Activated naive CD4-positive, alpha-beta T cell (primary cell): ENCODE measurements around the gene EIF5A.
"Not testable (repeated sequence)": the region's sequence is repeated elsewhere in the genome, so short reads cannot be mapped to it uniquely, and the experiment has no call there.

Experiments
- DNase-seq, 4 experiments: peaks; one replicate each; lab custom pipeline; 2025; lab: John Stamatoyannopoulos, UW

Gene EIF5A

GRCh38 chr17:7330638-7331015, 23.2 kb downstream of the EIF5A start:
- DNase-seq, result no peak

DNA sequence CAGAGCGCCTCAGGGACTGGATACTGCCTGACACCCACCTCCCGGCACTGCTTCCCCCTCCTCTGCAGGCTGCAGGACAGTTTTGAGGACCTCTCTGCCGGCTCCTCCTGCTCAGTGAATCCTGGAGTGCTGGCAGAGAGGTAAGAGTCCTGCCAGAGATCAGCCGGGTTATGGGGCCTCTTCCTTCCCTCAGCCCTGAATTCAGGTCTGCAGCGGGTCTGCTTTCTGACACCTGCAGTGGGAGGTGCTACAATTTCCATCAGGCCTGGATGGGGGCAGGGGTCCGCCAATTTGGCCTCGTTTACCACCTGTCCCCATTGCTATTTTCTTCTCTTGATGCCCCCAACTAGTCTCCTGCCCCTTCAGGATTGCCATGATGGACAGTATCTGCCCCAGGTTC, 24.7 kb downstream of the EIF5A start:
- DNase-seq, result no peak

DNA sequence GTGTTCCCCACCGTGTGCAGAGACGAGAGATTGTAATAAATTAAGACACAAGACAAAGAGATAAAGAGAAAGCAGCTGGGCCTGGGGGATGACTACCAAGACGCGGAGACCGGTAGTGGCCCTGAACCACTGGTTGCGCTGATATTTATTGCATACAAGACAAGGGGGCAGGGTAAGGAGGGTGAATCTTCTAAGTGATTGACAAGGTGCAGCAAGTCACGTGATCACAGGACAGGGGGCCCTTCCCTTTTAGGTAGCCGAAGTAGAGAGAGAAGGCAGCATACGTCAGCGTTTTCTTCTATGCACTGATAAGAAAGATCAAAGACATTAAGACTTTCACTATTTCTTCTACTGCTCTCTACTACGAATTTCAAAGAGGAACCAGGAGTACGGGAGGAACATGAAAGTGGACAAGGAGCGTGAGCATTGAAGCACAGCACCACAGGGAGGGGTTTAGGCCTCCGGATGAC, 25.2 kb downstream of the EIF5A start:
- DNase-seq, result not testable (repeated sequence)

DNA sequence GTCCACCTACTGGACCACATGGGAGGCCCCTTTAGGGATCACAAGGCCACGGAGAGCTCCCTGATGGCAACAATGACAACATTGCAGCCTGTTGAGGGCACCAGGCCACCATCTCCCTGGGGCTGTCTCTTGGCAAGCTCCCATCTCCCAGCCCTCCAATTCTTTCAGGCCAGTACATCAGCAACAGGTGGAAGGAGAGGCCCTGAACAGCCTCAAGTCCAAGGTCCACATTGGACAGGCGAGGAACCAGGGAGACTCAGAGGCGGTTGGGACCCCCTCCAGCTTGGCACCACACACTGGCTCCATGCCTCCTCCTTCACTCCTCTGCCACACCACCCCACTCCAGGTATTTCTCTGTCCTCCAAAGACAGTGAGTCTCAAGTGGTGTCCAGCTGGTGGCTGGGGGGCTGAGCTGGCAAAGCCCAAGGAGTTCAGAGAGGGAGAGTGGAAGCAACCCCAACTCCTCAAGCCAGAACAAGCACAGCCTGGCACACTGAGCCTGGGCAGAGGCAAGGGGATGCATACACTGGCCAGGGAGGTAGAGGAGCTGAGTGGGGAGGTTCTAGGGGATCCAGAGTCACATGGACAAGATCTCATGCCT, 27.6 kb downstream of the EIF5A start:
- DNase-seq, result no peak

GRCh38 chr17:7335765-7336164, 28.3 kb downstream of the EIF5A start:
- DNase-seq, result not testable (repeated sequence)

DNA sequence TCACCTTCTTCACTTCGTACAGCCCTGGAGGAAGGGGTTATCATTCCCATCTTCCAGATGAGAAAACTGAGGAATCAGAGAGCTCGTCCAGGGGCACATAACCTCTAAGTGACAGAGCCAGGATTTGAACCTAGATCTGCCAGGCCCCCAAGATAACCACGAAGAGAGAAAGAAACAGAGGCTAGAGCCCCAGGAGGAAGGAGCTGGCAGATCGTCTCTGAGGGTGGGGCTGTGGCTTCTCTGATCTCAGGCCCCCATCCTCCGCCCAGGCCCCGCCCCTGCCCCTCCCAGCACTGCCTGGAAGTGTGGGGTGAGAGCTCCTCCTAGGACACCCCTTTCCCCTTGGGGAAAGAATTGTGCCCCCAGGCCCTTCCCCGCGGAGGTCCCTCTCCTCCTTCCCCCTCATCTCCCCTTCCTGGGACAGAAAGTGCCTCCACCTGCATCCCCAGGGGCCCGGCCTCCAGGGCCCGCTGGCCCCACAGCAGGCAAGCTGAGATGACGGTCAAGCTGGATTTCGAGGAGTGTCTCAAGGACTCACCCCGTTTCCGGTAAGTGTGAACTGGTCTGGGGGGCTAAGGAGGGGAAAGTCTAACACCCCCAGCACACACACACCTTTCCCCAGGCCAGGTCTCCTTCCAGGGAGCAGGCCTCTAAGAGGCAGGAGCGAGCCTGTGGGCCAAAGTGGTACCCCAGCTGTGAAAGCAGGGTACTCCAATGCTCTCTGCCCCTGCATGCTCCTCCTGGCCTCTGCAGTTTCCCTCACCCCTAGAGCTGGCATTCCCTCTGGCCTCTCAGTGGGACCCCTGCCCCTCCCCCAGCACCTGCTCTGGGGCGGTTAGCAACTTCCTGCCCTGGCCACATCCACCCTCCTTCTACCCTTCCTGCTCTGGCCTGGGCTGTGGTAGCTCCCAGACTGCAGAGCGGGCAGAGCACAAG, 29.1 kb downstream of the EIF5A start, which contains the start of gene ACAP1:
ACAP1 (plus strand) TSS at position 290 of the 936 bp plus-strand sequence; CDS start at position 496, 206 bp downstream.
- peak; percentile 36 to 89 (median 66) for DNase-seq

DNA sequence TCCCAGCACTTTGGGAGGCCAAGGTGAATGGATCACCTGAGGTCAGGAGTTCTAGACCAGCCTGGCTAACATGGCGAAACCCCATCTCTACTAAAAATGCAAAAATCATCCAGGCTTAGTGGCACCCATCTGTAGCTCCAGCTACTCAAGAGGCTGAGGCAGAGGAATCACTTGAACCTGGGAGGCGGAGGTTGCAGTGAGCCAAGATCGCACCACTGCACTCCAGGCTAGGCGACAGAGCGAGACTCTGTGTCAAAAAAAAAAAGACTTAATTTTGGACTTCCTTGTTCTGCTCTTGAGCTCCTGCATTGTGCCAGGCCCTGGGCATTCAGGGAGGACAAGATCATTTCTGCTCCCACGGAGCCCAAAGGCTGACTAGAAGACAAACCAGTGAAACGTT, 30.2 kb downstream of the EIF5A start:
- not testable (repeated sequence) for DNase-seq

DNA sequence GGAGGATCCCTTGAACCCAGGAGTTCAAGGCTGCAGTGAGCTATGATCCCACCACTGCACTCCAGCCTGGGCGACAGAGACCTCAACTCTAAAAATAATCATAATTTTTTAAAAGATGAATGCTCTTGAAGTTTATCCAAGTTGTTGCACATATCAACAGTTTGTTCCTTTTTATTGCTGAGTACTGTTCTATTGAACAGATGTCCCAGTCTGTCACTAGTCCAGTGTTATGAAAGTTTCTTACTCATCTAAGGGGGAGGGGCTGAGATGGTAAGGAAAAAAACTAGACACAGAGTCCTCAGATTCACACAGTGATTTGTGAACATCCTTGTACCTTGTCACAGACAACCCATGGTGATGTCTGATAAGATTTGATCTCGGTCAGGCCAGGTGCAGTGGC, 32.8 kb downstream of the EIF5A start:
- DNase-seq, result no peak

DNA sequence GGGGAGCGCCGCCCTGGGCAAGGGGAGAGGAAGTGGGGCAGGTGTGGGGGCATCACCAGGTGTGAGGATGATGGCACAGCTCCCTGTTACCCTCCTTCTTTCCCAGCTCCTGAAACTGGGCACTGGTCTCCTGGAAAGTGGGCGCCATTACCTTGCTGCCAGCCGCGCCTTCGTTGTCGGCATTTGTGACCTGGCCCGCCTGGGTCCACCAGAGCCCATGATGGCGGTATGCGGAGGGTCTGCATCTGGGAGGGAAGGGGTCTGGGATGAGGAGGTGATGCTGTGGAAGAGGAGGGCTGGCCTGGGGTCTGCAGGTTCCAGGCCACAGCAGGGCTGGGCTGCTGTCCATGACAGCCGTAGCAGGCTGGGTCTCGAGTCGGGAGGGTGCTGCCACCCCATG, 34.4 kb downstream of the EIF5A start:
- DNase-seq, result no peak

DNA sequence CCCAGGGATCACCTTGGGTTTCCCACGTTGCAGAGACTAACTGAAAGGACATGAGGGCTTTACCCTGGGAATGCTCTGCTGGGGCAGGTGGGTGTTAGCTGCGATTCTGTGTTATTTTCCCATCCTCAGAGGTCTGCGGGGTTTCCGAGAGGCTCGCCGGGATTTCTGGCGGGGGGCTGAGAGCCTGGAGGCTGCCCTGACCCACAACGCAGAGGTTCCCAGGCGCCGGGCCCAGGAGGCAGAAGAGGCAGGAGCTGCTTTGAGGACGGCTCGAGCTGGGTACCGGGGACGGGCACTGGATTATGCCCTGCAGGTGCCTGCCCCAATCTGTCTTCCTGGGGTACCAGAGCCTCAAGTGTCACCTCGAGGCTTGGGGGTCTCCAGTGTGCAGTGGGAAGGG, 35.8 kb downstream of the EIF5A start:
- no peak for DNase-seq

DNA sequence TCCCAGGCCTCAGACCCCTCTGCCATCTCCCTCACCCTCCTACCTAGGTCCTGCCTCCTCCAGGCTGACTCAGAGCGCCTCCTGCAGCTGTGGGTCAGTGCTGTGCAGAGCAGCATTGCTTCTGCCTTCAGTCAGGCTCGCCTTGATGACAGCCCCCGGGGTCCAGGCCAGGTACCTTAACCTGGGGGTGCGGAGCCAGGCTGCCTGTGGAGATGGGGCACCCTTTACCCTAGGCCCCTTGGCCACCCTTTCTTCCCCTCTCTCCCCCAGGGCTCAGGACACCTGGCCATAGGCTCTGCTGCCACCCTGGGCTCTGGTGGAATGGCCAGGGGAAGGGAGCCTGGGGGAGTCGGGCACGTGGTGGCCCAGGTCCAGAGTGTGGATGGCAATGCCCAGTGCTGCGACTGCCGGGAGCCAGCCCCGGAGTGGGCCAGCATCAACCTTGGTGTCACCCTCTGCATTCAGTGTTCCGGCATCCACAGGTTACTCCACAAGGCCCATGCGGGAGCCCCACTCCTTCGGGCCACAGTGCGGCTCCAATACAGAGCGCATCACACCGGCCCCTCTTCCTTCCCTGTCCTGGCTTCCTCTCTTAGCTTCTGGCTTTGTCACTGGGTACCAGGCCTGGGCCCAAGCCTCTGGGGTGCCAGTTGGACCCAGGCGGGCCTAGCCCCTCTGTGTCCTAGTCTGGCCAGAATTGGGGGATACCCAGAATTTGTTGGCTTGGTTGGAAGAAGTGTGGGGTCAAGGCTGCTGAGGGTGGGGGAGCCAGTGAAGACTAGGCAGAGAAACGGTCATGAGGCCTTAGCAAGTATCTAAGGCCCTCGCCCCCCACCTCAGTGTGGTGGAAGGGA, 39.6 kb downstream of the EIF5A start:
- no peak for DNase-seq

- no peak for DNase-seq
These were observed 40.4 kb downstream of the EIF5A start for GRCh38 chr17:7347630-7348477.

DNA sequence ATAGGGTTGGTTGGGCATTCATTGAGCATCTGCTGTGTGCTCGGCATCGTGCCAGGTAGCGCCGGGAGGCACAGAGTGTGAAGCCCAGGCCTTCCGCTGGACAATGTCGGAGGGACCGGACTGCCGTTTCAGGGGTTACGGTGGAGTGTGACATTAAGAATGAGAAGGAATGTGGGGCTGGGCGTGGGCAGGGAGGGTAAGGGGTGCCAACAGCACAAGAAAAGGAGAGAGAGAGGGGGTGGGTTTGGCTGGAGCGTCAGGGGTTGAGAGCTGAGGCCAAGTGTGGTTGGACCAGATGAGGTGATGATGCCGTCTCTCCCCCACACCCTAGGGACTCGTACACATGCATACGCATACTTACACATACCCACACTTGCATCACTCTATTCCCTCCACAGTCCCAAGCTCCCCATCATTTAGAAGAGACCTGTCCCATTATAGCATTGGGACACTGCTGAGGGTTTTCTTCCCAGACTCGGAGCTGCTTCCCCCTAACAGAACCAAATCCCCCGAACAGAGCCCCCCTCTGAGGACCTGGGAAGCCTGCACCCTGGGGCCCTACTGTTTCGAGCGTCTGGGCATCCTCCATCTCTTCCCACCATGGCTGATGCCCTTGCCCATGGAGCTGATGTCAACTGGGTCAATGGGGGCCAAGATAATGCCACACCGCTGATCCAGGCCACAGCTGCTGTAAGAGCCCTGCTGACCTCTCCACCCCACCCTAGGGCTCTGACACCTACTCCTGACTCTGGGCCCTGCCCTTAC, 41.2 kb downstream of the EIF5A start:
- no peak for DNase-seq

- peak in 3 of 4 experiments; percentile 28 to 57 (median 41) for DNase-seq
These were observed 44.5 kb downstream of the EIF5A start, which contains the start of gene KCTD11 for GRCh38 chr17:7351665-7352502. Gene KCTD11, plus strand, starts transcription at chr17:7352162.

DNA sequence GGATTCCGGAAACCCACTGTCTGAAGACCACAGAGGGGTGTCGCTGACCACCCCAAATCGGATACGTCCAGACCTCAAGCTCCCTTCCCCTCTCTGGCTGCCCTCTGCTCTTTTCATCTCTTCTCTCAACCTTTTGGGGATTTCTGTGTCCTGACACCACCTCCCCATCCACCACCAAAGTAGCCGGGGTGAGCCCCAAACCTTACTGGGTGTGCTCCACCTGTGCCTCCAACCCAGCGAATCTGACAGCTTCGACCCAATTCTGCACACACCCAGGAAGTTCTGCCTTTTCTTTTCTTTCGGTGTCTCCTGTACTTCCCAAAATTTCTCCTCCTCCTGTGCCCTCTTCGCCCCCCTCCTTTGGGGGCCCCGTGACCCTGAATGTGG, 45.1 kb downstream of the EIF5A start:
- no peak for DNase-seq

GRCh38 chr17:7352910-7353635, 45.6 kb downstream of the EIF5A start:
- DNase-seq, result no peak

DNA sequence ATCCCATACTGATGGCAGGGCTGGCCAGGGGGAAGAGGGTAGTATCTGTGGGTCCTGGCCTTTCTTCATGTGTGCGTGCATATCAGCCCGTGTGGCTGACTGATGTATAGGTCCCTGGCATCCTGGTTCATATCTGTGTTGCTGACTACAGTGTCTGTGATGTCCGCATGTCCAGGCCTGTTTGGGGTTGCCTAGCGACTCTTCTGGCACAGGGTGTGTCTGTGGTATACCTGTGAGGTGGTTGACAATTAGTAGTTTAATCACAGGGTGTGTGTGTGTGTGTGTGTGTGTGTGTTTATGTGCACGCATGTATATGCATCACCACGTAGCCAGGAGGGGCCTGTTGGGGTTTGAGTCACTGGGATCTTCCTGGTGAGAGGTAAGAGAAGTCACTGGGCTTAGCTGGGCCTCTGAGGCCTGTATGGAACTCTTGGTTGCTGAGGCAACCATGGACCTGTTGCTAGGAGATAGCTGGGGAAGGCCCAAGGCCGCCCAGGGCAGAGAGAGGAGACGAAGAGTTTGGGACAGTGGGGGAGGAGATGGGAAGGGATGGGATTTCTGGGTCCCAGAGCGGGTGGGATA, 46.9 kb downstream of the EIF5A start:
- no peak for DNase-seq

DNA sequence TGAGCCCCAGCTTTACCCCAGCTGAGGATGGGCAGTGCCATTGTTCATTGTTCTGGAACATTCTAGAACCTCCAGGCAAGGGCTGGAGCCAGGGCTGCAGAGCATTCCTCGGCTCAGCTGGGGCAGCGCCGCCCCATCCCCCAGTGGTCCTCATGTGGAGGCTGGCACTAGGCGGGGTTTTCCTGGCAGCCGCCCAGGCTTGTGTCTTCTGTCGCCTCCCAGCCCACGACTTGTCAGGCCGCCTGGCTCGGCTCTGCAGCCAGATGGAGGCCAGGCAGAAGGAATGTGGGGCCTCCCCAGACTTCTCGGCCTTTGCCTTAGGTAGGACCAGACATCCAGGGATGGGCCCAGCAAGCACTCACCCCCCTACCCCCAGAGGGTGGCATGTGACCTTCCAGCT, 47.6 kb downstream of the EIF5A start, which contains the start of gene TMEM95:
TMEM95 (plus strand) TSS at position 104 of the 400 bp plus-strand sequence; CDS start at position 153, 49 bp downstream.
- DNase-seq, result no peak
